Fibroblast of lung (primary cell): ENCODE data around the gene ZNF280B. TPM values are rescaled to one million over a fixed set of nuclear protein-coding genes. Genes with fewer than 3 reads are reported as not detected.
"Not testable (repeated sequence)": the region's sequence is repeated elsewhere in the genome, so short reads cannot be mapped to it uniquely, and the experiment has no call there.

Experiments
- DNase-seq, 2 donors: peaks; one replicate each; pipeline versions ENCODE4 v3.0.0 to v3.0.0-alpha.2; 2010; ENCODE audit warnings: low read depth in 2 of 2
- H2AFZ ChIP-seq: 2 replicates; pipeline ENCODE4 v1.5.1; 2012; ENCODE audit warnings: low read length, control low read depth, inconsistent platforms
- H3K27ac ChIP-seq: 2 replicates; pipeline ENCODE4 v1.5.1; 2011; ENCODE audit warnings: low read length, control low read depth; ENCODE audit not compliant: insufficient read depth
- H3K27me3 ChIP-seq: 2 replicates; pipeline ENCODE4 v1.5.1; 2011; ENCODE audit warnings: mild to moderate bottlenecking, low read length; ENCODE audit not compliant: control insufficient read depth, insufficient read depth
- H3K36me3 ChIP-seq: 2 replicates; pipeline ENCODE4 v1.5.1; 2011; ENCODE audit warnings: low read length; ENCODE audit not compliant: control insufficient read depth, insufficient read depth
- H3K4me1 ChIP-seq: 2 replicates; pipeline ENCODE4 v1.5.1; 2011; ENCODE audit warnings: low read length; ENCODE audit not compliant: control insufficient read depth, insufficient read depth; ENCODE audit errors: extremely low read depth
- H3K4me2 ChIP-seq: 2 replicates; pipeline ENCODE4 v1.5.1; 2011; ENCODE audit warnings: low read length, control low read depth; ENCODE audit not compliant: insufficient read depth; ENCODE audit errors: extremely low read depth
- H3K4me3 ChIP-seq, 4 experiments: fragments of 200-600 bp in 1 of 4; sonication (generic) in 1 of 4; replicated peaks in 1 of 4; 2 replicates each; pipeline ENCODE4 v1.5.1; 2011 to 2016; ENCODE audit warnings: low read length in 4 of 4, low read depth in 3 of 4, mild to moderate bottlenecking in 3 of 4, control low read depth in 2 of 4, inconsistent platforms in 1 of 4, mixed read lengths in 1 of 4; ENCODE audit not compliant: insufficient read depth in 1 of 4; ENCODE audit errors: control extremely low read depth in 1 of 4
- H3K79me2 ChIP-seq: 2 replicates; pipeline ENCODE4 v1.5.1; 2012; ENCODE audit warnings: mild to moderate bottlenecking, low read length, inconsistent platforms; ENCODE audit not compliant: control insufficient read depth, insufficient read depth
- H3K9ac ChIP-seq: 2 replicates; pipeline ENCODE4 v1.5.1; 2011; ENCODE audit warnings: mild to moderate bottlenecking, low read length, control low read depth; ENCODE audit not compliant: insufficient read depth
- H3K9me3 ChIP-seq: 2 replicates; pipeline ENCODE4 v1.5.1; 2012; ENCODE audit warnings: low read depth, low read length; ENCODE audit not compliant: control insufficient read depth, insufficient read depth
- H4K20me1 ChIP-seq: 2 replicates; pipeline ENCODE4 v1.5.1; 2011; ENCODE audit warnings: low read length; ENCODE audit not compliant: control insufficient read depth, insufficient read depth; ENCODE audit errors: extremely low read depth
- CTCF ChIP-seq, 2 donors: IDR thresholded peaks in 1 of 2; conservative IDR thresholded peaks in 1 of 2; 1 replicate in 1 of 2; 2 replicates in 1 of 2; pipeline ENCODE4 v1.5.1; 2011 to 2012; ENCODE audit warnings: low read length in 2 of 2, control low read depth in 1 of 2, inconsistent platforms in 1 of 2, low read depth in 1 of 2, mild to moderate bottlenecking in 1 of 2
- EZH2 ChIP-seq: IDR thresholded peaks from 2 replicates; pipeline ENCODE4 v1.5.1; 2012; ENCODE audit warnings: low read length, control low read depth, mild to moderate bottlenecking; ENCODE audit errors: missing control alignments
- polyA plus RNA-seq, 2 donors: library from polyadenylated mRNA; depleted of rRNA in 1 of 2; stranded (reverse) in 1 of 2; unstranded in 1 of 2; fragments of >200 nt; gene quantifications; 2 replicates each; pipeline ENCODE4 v1.2.1, GENCODE V29; 2011 to 2012; ENCODE audit warnings: missing spikeins in 1 of 2
- total RNA-seq: library from RNA; depleted of rRNA; stranded (reverse); fragments of >200 nt; gene quantifications from 2 replicates; pipeline ENCODE4 v1.2.1, GENCODE V29; 2014

The ZNF280B gene
- total and polyA plus RNA-seq, 2 donors (not counting 1 experiment from before 2014, with no cell fraction given): 0.33 to 0.81 TPM

- no peak for DNase-seq
- no peaks in the 10 kb centered on the region for H3K27me3 ChIP-seq
Observed at GRCh38 chr22:22533417-22533816, 24.9 kb upstream of the ZNF280B start.

GRCh38 chr22:22532547-22533071, 24.1 kb upstream of the ZNF280B start:
- not testable (repeated sequence) for H3K4me3 ChIP-seq, H3K4me1 ChIP-seq, H4K20me1 ChIP-seq, H3K36me3 ChIP-seq, H2AFZ ChIP-seq, H3K27ac ChIP-seq, H3K79me2 ChIP-seq, DNase-seq, H3K27me3 ChIP-seq, H3K9ac ChIP-seq, H3K9me3 ChIP-seq, H3K4me2 ChIP-seq

More at GRCh38 chr22:22533417-22533816, 24.9 kb upstream of the ZNF280B start:
- Histone ChIP-seq H3K9ac (no peak overlapping the region), H3K4me1 (no peaks in the 10 kb centered on the region), H3K4me3 (no peak overlapping the region), H3K36me3 (no peaks in the 10 kb centered on the region), H2AFZ (no peak overlapping the region), H3K4me2 (no peak overlapping the region), H3K27ac (no peak overlapping the region), H4K20me1 (no peaks in the 10 kb centered on the region), H3K79me2 (no peaks in the 10 kb centered on the region), H3K9me3 (no peaks in the 10 kb centered on the region)
- TF ChIP-seq EZH2 (no peak), CTCF (conservative IDR thresholded peaks at IDR 0.05 in 1 of 2, IDR thresholded peaks at IDR 0.05 in 1 of 2; ENCODE audit: low read depth in 1 of 2, low read length in 2 of 2) (no peak)

GRCh38 chr22:22531770-22532546, 23.4 kb upstream of the ZNF280B start:
- TF ChIP-seq EZH2 (no peak), CTCF (conservative IDR thresholded peaks at IDR 0.05 in 1 of 2, IDR thresholded peaks at IDR 0.05 in 1 of 2; ENCODE audit: low read depth in 1 of 2, low read length in 2 of 2) (no peak)
- H3K4me3 ChIP-seq: no peak overlapping the region
- H3K9me3 ChIP-seq: no peaks in the 10 kb centered on the region
- no peak overlapping the region for H3K4me2 ChIP-seq
- no peaks in the 10 kb centered on the region for H3K27me3 ChIP-seq
- DNase-seq: no peak
- no peak overlapping the region for H3K27ac ChIP-seq
- no peak overlapping the region for H3K9ac ChIP-seq
- no peaks in the 10 kb centered on the region for H4K20me1 ChIP-seq
- no peaks in the 10 kb centered on the region for H3K79me2 ChIP-seq
- no peak overlapping the region for H2AFZ ChIP-seq
- H3K36me3 ChIP-seq: no peaks in the 10 kb centered on the region
- no peaks in the 10 kb centered on the region for H3K4me1 ChIP-seq
